HG02763 (cell line): ENCODE results near the gene ATOX1.
"Not testable (repeated sequence)": the region's sequence is repeated elsewhere in the genome, so short reads cannot be mapped to it uniquely, and the experiment has no call there.

Source experiments
- ATAC-seq: cut with Tn5 transposase; IDR thresholded peaks from one replicate; pipeline ENCODE4 v1.9.1; 2021; ENCODE audit warnings: mild to moderate bottlenecking, moderate library complexity; ENCODE audit not compliant: unreplicated experiment

Gene ATOX1

DNA sequence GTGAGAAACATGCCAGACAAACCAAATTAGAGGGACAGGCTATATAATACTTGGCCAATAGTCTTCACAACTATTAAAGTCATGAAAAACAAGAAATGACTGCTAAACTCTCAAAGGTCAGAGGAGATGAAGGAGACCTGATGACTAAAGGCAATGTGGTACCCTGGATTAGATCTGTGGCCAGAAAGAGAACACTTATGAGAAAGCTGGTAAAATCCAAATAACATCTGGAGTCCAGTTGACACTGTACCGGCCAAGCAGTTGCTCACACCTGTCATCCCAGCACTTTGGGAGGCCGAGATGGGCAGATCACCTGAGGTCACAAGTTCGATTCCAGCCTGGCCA is 24.4 kb downstream of the ATOX1 start:
- no peak for ATAC-seq

DNA sequence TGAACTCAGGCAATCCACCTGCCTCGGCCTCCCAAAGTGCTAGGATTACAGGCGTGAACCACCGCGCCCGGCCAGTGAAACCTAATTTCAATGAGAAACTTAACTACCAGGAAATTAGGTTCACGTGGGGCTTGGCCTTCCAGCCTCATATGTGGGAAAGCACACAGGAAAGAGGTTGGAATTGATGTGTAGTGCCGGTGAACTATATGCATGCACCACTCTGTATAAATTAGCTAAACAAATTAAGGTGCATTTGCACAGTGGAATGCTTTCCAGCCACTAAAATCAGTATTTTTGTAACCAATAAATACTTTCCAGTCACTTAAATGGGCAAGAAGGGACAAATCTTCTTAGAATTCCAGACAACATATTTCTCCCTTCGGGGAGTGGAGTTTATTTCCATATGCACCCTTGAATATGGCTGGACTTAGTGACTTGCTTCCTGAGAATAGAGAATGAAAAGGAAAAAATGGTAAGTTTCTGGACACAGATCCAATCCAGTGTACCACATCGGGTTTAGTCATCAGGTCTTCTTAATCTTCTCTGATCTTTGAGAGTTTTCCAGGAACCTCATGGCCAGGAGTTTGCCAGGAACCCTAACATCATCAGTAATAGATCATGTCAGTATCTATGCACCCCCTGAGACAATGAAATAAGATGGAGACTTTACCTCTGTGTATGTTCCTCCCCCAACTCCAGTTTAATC is 24.9 kb downstream of the ATOX1 start:
- no peak for ATAC-seq

DNA sequence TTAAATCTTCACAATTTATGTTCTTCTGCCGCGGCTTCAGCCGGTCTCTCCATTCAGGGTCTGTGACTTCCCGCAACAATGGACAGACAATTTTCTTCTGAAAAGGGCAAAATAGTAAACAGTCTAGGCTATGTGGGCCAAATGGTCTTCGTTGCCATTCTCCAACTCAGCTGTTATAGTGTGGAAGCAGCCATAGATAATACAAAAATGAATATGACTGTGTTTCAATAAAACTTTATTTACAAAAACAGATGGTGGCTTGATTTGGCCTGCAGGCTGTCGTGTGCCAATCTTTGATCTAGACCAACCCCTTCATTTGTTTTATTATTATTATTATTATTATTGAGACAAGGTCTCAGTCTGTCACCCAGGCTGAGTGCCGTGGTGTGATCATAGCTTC is 28.1 kb downstream of the ATOX1 start:
- ATAC-seq: no peak

DNA sequence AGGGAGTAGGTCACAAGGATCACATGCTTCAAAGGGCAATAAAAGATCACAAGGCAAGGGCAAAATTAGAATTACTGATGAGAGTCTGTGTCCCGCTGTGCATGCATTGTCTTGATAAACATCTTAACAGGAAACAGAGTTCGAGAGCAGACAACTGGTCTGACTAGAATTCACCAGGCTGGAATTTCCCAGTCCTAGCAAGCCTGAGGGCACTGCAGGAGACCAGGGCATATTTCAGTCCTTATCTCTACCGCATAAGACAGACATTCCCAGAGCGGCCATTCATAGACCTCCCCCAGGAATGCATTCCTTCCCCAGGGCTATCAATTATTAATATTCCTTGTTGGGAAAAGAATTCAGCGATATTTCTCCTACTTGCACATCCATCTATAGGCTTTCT is 28.8 kb downstream of the ATOX1 start:
- not testable (repeated sequence) for ATAC-seq

DNA sequence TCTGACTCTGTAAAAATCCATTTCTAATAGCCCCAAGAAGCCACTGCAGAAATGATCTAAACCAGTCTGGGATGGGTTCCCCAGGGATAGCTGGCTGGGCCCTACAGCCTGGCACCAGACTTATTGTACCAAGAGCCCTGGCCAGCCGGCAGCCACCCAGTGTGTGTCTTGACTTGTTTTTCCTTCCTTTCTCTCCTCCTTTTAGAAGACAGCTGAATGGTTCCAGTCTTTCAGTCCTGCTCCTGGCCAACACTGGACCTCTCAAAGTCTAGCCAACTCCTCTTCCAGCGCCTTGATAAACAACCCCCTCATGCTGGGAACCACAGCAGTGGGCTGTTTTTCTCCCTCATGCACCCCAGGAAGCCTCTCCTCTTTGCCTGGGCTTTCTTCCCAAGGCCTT is 34.1 kb downstream of the ATOX1 start:
- ATAC-seq: no peak

DNA sequence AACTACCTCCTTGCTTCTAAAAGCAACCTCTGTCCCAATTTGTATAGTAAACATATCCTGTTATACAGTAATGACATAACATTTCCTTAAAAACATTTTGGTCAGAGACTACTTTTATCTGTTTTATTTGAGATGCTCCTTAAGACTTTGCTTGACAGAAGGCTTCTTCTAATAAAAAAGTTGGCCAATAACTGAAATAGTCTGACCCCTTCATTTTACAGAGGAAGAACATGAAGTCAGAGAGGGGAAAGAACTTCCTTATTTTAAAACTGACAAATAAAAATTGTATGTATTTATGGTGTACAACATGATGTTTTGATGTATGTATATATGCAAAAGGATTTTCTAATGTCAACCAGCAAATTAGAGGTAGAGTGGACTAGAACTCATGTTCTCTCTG is 35.9 kb downstream of the ATOX1 start:
- ATAC-seq: no peak

DNA sequence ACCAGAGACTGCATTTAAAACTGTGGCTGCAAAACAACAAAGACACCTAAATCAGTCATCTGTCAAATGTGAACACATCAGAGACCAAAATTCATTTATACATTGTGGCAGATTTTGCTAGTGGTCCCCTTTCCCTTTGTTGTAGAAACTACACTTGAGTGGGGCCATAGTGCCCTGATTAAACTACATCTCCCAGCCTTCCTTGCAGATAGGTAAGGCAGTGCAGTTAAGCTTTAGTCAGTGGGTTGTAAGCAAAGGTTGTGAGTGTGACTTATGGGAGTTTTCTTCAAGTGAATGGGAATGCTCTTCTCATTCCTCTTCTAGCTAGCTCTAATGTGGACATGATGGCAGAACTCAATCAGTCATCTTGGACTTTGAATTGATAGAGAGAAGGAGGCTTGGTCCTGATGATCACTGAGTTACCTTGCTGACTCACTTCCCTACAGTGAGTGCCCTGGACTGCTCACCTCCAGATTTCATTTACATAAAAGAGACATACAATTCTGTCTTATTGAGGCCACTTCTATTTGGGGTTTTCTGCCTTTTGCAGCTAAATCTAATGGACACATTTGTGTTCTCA is 36.5 kb downstream of the ATOX1 start:
- no peak for ATAC-seq

DNA sequence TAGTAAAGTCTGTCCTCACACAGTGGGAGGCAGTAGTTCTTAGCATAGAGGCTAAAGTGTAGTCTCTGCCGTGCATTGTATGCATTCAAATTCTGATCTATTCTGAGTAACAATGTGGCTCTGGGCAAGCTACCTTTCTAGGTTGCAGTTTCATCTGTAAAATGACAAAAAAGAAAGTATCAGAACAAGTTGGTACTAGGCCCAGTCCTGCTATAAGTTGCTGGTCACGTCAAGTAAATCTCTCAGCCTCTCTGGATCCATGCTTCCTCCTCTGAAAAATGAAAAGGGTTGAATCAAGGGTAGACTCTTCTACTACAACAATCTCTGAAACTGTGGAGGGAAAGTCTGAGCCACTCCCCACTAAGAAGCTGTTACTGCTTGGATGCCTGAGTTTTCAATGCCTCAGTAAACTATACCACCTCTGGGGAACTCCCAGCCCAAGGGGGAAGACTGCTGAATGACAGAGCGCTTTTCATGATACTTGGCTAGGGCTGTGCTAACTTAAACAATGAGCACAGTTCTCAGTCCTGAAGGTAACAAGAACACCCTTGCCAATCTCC is 37.3 kb downstream of the ATOX1 start:
- peak; percentile 87 for ATAC-seq

DNA sequence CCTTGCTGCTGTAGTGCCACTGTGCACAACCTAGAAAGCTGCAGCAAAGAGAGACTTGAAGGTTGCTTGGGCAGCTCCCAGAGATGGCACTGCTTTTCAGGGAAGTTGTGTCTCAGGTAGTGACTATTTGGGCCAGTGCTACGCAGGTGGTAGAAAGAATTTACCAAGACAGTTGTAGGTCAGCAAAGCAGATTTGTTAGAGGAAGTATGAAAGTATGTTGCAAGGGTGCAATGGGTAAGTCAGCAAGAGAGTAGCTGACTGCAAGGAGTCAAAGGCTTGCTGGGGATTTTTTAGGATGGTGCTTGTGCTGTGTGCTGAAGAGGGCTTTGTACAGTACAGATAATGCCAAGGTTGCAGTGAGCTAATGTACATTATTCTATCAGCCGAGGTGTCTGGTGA is 38.2 kb downstream of the ATOX1 start:
- no peak for ATAC-seq

DNA sequence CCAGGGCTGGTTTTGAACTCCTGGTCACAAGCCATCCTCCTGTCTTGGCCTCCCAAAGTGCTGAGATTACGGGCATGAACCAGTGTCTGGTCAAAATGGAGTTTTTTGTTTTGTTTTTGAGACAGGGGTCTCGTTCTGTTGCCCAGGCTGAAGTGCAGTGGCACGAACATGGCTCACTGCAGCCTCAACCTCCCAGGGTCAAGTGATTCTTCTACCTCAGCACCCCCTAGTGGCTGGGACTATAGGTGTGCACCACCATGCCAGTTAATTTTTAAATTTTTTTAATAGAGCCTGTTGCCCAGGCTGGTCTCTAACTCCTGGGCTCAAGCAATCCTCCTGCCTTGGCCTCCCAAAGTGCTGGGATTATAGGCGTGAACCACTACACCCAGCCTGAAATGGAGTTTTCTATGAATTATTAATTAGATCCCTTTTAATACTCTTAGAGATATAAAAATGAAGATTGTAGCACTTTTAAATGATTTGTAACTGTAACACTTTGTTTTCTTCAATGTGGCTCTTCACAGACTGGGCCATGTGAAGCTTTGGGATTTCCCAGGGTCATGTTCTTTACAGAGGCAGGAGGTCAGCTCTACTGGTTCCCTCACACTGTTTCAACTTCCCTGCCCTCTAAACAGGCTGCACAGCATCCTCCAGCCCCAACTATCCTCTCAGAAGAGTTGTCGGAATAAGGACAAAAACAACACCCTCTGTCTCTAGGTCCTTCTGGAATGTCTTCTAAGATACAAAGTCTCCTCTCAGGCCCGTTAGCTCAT is 39.0 kb downstream of the ATOX1 start:
- no peak for ATAC-seq

DNA sequence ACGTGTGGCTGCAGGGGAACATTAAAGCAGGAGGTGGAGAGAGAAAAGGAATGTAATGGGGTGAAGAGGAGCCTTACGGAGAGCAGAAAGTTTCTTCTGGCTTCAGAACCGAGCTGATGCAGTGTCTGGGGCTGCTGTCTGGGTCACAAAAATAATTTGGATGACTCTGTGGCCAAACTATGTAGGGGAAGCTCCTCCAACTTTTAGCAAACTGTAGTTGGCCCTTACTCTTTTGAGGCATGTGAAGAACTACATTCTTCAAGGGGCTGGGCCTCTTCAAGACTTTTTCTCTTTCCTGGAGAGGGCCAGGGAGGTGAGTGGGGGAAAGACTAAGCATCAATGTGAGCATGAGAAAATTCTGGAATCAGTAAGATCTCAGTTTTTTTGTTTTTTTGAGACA is 39.8 kb downstream of the ATOX1 start:
- no peak for ATAC-seq

DNA sequence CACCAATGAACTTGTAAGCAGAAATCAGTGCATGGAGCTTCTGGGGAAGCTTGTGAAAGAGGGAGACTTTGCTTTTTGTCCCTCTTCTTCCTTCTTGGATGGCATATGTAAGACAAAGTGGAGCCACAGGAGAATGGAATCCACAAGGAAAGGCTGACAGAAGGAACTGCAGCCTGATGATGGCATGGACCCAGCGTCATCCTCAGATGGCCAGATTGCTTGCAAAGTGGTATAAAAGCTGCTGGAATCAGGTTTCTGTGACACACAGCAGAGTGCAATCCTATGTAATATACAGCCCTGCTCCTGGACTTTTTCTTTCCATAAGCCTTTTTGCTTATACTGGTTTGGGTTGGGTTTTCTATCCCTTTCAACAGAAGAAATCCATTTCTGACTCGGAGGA is 40.3 kb downstream of the ATOX1 start:
- no peak for ATAC-seq

DNA sequence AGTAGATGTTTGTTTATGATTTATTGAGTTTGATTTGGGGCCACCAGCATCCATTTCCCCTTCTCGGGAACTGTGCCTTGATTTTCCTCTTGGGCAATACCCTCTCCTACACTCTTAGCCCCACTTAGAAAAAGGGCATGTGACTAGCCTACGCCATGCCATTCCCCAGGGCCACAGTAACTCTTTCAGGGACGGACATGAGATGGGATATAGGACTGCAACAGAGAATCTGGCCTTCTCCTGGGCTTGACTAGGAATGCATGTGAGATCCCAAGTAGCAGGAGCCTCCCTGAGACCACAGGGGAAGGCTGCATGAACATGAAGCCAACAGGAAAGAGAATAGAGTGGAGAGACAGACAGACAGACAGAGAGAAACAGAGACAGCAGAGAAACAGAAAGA is 41.0 kb downstream of the ATOX1 start:
- no peak for ATAC-seq

DNA sequence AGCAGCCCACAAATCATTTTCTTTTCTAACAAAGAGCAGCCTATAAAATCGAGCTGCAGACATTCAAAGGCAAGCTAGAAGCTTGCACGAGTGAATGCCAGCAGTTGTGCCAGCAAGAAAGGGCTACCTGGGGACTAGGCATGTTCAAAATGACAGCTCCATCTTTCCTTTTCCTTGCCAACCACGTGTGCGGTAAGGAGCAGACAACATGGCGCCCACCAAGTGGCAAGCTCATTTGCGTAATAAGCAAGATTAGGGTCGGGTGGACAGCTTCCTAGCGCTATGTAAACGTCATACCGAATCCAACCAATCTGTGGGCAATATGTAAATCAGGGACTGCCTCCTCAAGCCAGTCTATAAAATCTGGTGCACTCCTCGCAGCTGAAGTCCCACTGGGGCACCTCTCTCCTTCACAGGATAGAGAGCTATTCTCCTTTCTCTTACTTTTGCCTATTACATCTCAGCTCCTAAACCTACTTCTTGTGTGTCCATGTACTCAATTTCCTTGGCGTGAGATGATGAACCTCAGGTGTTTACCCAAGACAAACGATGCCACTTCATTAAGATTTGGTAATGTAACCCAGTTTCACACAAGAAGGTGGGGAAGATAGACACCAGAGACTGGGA is 49.2 kb downstream of the ATOX1 start:
- ATAC-seq: no peak

DNA sequence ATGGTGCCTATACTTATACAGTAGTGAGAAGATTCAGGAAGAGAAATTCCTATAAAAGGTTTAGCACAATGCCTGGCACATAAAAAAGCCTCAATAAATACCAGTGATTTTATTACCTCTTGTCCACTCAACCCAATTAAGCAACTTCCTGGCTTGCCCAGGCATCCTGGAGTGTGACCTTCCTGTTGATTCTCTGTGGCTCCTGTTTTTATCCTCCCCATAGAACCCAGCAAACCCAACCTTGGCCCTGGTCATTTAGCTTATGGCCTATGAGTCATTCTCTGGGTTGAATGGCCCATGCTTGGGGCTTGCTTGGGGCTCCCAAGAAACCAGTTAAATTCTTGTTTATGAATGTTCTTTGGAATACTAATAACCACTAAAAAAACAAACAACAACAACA is 50.3 kb downstream of the ATOX1 start:
- ATAC-seq: no peak

DNA sequence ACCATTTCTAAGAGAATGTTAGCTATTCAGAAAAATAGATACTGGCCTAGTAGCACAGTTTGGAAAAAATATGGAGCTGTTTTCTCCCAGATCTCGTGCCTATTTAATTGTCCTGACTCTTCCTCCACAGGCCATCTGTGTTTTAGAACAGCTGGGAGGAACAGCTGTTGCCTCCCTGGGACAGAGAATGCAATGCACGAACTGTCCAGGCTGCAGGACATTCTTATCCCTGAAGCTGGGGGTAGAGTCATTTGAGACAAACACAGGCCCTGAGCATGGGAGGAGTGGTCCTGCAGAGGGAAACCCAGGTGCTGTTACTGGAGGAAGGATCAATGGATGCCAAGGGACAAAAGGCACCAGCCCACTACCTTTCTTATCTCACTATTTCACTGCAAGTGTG is 50.9 kb downstream of the ATOX1 start:
- no peak for ATAC-seq

DNA sequence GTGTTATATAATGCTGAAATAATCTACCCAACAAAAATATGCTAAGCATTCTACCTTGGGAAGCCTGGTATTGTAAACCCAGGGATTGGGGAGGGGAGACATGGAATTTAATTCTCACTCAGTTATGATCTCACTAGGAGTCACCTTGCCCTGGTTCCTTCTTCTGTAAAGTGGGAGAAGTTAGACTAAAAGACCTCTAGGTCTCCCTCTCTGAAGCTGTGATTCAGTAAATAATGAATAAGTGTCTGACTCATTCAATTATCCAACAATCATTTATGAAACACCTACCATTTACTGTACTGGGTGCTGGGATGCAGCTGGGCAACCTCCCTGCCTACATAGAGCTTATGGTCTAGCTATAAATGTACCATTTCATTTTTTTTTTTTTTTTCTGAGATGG is 51.5 kb downstream of the ATOX1 start:
- no peak for ATAC-seq

DNA sequence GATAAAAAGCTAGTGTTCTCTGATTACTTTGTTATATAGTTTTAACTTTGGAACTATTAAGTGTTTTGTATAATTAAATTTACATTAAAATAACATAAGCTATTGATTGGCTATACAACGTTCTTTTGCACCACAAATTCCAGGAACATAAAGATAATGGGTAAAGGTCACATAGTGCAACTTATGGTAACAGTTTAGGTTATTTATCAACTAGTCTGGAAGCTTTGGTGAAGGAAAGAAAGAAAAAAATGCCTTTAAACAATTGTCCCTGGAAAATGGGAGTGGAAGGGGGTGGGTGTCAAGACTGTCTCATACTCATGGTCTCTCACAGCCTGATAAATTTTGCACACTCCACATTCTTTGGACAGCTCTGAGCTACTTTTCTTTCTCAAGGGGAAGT is 54.7 kb downstream of the ATOX1 start:
- ATAC-seq: no peak

DNA sequence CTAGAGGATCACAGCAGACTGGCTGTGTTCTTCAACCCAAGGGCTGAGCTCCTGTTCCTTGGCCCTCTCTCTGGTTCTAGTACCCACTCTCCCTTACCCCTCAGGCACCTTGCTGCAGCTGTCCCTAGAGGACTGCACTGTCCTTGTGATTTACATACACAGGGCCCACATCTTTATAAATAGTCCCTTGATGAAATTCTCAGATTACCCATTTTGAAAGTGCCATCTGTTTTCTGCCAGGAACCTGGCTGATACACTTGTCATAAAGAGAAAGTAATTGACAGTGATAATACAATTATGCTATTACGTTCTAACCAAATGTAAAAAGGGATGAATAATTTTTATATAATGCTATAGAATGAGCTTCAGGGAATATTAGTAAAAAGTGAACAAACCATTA is 55.2 kb downstream of the ATOX1 start:
- ATAC-seq: peak; percentile 98

DNA sequence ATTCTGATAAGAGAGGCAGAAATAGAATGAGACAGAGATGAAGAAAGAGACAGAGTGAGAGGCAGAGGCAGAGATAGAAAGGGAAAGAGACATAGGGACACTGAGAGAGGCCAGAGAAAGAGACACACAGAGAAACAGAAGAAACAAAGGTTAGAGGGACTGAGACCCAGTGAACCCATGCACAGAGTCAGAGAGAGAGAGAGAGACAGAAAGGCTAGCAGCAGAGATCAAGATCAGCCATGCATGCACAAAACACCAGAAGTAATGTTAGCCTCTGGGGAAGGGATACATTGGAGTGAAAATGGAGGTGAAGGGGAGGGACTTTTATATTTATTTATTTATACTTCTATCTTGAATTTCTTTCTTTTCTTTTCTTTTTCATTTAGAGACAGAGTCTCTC is 57.6 kb downstream of the ATOX1 start:
- ATAC-seq: no peak

DNA sequence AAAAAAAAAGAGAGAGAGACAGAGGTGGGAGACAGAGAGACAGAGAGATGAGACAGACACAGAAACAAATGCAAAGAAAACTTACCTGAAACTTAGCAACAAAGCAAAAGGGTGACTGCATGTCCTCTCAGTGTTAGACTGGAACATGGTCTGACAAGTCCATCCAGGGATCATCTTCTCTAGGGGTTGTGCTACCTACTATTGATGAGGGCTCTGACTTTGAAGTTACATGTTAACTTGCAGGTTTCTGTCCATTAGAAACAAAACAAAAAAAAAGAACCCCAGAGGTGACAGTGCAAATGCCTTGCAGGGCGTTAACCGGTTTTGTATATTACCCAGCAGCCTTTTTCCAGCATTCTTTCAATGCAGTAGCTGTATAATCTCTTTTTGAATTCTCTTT is 58.1 kb downstream of the ATOX1 start:
- ATAC-seq: no peak
